ENCODE results near the gene SCYL1.
"Not testable (repeated sequence)": the region's sequence is repeated elsewhere in the genome, so short reads cannot be mapped to it uniquely, and the experiment has no call there.

SCYL1 gene

DNA sequence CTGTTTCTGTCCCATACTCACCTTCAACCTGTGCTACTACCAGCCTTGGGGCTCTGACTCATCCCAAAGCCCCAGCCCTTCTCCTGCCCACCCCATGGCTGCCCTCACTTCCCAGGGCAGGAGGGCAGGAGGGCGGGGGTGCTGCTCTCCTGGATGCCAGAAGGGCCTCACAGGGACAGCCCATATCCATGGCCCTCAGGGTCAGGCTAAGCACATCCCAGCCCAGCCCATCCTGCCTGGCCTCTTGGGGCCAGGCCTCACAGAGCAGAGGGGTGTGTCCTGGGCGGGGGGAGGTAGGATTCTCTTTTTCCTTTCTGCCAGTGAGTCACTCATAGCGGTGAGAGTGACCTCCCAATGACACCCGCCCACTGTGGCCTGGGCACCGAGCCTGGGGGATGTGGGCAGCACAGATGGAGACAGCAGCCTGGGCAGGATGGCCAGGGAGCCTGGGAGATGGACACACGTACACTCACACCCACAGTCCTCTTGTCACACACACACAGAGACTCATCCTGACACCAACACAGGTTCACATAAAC, 30.9 kb downstream of the SCYL1 start:
- no peak for DNase-seq

GRCh38 chr11:65556470-65557279, 31.8 kb downstream of the SCYL1 start:
- DNase-seq, result no peak

- no peak for DNase-seq
These were observed 32.6 kb downstream of the SCYL1 start for GRCh38 chr11:65557280-65558001.

DNA sequence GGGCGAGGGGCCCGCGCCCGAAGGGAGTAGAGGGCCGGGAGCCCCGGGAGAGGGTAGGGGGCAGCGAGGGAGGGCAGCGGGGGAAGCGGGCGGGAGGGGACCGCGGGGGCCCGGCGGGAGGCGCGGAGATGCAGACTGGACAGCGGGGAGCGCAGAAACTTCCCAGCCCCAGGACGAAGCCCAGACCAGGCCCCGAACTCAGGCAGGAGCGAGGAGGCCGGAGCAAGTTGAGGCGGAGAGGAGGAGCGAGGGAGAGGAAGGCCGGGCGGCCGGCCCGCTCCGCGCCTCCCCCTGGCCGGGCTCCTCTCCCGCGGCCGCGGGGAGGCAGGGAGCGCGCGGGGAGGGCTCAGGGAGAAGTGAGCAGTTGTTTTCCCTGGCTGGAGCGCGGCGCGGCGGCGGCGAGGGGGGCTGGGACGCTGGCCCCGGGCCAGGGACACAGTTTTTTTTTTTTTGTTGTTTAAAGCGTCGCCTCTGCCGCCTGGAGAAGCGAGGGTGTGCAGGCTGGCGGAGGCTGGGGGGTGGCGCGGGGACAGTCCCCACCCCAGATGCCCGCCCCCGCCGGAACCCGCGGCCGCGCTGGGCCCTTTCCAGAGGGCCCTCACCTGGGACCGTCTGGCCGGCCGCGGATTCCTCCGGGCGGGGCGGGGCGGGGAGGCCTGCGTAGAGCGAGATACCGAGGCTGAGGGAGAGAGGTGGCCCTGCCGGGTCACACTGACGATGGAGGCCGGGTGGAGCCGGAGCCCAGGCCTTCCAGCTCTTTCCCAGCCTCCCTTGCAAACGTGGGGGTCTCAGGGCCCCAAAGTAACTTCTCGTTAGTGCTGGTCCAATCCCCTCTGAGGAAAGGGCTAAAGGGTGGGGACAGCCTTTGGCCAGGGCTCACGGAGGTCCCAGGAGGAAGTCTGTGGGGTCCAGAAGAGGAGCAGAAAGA, 33.4 kb downstream of the SCYL1 start, which contains the start of gene LTBP3:
TSS of gene LTBP3 (minus strand) at position 358 of the 928 bp plus-strand sequence. CDS start 400 bp downstream, outside the sequence.
- peak; percentile 59 for DNase-seq

DNA sequence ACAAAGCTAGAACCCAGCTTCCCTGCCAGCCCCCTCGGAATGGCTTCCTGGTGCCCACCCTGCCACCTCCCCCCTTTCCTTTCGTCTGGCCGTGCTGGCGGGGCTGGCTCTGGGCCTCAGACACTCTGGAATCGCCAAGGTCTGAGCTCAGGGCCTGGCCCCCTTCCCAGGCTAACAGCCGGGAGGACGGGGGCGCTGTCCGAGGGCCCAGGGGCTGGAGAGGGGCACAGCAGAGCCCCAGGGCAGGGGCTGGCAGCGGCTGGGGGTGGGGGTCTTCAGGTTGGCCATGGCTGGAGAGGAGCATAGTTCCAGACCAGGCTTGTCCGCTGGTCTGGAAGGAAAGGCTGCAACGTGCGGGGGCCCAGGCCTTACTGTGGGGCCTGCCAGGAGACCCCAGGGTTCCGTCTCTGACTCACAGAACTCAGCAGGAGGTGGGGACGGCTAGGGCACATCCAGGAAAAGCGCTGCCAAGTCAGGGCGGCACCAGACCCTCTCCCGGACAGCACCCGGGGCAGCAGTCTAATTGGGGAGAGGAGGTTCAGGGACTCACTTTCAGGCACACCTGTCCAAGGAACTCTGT, 34.1 kb downstream of the SCYL1 start:
- DNase-seq, result no peak

DNA sequence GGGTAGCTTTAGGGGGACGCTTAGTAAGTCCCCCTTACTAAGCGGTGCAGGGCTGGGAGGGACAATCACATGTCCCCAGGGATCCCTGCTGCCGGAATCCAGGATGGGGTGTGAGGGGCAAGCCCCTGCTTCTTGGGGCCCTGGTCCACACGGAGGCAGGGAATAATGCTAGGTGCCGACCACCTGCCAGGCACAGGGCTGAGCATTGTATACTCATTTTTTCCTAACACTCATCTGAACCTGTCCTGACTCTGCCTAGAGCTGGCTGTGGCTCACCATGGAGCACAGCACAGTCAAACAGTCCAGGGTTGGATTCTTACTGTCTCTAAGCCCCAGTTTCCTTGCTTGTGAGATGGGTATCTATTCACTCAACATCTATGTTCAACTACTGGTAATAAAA, 34.7 kb downstream of the SCYL1 start:
- no peak for DNase-seq

DNA sequence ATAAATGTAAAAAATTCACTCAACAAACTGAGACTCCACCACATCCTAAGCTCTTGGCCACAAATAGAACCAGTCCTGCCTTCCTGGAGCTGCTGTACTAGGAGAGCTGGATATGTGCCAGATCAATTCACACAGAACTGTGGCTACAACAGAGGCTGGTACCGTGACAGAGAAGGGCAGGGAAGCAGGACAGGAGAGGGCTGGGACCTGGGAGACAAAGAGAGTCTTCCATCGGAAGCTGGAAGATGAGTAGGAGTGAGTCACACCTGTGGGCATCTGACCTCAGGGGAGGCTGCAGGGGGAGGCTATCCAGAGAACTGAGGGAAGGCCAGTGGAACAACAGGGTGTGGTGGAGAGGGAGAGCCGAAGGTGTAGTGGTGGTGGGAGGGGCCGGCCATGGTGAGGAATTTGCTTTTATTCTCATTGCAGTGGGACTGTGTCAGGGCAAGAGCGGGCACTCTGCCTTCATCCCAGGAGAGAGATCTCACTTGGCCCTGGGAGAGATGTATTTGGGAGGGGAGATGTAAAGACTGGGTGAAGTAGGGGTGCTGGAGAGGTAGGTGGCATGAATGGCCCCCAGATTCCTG, 35.2 kb downstream of the SCYL1 start:
- no peak for DNase-seq

DNA sequence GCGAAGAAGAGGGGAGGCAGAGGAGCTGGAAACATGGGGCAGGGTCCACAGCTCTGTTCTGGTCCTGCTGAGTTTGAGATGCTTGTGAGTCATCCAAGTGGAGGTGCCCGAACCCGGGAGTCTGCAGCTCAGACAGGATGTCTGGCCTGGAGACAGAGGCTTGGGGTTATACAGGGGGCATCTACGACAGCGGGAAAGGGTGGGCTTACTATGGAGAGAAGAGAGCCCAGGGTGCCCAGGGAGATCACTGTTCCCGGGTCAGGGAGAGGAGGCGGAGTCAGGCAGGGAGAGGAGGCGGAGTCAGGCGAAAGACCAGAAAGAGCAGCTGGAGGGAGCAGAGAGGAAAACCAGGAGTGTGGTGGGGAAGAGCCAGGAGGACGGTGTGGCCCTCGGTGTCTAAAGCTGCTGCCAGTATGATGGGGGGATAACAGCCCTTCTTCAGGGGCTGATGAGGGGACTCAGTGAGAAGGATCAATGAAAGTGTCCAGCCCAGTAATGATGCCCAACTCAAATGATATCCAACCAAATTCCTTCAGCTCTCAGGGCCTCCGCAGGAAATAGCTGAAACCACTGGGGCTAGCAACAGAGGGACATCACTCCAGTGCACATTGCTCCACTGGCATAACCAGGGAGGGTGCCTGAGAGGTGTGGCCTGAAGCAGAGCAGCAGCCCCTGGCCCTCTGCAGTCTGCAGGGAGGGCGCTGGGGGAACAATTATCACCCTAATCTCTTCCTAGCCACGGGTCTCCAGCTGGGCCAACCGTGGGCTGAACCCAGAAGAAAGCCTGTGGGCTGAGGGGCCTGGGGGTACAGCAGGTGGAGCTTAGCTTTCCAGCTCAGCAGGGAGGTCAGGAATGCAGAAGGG, 35.9 kb downstream of the SCYL1 start:
- no peak for DNase-seq

- DNase-seq, result no peak
These were observed 37.1 kb downstream of the SCYL1 start for GRCh38 chr11:65562020-65562419.

GRCh38 chr11:65562788-65563187, 37.9 kb downstream of the SCYL1 start:
- DNase-seq, result no peak

DNA sequence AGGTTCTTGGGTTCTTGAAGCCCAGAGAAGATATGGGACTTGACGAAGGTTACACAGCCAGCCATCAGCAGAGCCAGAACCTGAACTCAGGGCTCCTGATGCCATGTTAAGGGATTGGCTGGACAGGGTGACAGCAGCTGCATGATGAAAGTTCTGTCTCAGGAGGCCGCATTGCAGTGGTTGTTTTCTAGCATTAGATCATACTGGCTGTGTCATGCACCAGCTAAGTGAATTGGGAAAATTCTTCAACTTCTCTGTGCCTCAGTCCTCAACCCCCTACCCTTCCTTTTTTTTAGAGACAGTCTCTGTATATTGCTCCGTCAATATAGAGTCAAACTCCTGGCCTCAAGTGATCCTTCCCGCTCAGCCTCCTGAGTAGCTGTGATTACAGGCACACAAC, 38.7 kb downstream of the SCYL1 start:
- no peak for DNase-seq

DNA sequence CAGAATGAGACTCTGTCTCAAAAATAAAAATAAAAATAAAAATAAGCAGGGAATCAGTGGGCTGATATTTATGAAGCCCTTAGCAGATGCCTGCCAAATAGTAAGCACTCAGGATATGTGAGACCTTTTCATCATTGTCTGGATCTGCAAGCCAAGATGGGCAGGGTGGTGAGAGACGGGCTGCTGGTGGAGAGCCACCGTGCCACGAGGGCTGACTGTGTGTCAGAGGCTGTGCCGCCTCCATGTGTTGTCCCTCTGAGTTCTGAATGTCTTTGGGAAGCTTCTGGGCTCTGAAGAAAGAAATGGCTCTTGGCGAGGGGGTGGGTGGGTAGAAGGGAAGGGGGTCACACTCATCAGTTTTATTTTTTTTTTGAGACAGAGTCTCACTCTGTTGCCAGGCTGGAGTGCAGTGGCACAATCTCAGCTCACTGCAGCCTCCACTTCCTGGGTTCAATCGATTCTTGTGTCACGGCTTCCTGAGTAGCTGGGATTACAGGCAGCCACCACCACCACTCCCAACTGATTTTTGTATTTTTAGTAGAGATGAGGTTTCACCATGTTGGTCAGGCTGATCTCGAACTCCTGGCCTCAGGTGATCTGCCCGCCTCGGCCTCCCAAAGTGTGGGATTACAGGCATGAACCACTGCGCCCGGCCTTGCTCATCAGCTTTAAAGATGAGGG, 40.1 kb downstream of the SCYL1 start:
- not testable (repeated sequence) for DNase-seq

- DNase-seq, result no peak
These were observed 41.0 kb downstream of the SCYL1 start for GRCh38 chr11:65565624-65566453.

GRCh38 chr11:65569164-65569972, 44.5 kb downstream of the SCYL1 start:
- DNase-seq, result no peak

GRCh38 chr11:65569973-65570918, 45.4 kb downstream of the SCYL1 start, which contains the start of gene ZNRD2:
Gene ZNRD2 (plus strand): TSS chr11:65570477. CDS start chr11:65570492, 15 bp downstream.
- DNase-seq, result peak; percentile 98

DNA sequence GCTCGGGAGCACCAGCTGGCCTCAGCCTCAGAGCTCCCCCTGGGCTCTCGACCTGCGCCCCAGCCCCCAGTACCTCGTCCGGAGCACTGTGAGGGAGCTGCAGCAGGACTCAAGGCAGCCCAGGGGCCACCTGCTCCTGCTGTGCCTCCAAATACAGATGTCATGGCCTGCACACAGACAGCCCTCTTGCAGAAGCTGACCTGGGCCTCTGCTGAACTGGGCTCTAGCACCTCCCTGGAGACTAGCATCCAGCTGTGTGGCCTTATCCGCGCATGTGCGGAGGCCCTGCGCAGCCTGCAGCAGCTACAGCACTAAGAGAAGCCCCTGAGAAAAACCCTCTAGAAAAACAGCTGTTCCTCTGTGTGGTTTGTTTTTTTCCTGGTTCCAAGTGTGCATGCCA, 46.5 kb downstream of the SCYL1 start:
- DNase-seq, result no peak

DNA sequence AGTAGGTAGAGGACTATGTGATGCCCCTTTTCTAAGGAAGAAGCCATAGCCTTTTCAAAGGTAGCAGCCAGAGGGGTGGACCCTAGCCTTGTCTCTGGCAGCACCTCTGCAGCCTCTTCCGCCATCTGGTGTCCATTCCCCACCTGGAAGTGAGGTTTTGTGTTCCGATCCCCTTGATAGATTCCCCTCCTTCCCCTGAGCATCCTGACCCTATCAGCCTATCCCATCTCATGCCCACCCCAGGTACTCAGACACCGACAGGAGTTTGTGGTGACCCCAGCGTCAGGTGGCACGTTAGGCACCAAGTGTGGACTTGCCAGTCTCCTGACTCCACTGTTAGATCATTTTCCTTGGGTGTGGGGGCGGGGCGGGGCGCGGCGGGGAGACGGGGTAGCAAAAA, 47.1 kb downstream of the SCYL1 start:
- DNase-seq, result no peak
